ENCODE results near the gene MAGI3.

Gene MAGI3

DNA sequence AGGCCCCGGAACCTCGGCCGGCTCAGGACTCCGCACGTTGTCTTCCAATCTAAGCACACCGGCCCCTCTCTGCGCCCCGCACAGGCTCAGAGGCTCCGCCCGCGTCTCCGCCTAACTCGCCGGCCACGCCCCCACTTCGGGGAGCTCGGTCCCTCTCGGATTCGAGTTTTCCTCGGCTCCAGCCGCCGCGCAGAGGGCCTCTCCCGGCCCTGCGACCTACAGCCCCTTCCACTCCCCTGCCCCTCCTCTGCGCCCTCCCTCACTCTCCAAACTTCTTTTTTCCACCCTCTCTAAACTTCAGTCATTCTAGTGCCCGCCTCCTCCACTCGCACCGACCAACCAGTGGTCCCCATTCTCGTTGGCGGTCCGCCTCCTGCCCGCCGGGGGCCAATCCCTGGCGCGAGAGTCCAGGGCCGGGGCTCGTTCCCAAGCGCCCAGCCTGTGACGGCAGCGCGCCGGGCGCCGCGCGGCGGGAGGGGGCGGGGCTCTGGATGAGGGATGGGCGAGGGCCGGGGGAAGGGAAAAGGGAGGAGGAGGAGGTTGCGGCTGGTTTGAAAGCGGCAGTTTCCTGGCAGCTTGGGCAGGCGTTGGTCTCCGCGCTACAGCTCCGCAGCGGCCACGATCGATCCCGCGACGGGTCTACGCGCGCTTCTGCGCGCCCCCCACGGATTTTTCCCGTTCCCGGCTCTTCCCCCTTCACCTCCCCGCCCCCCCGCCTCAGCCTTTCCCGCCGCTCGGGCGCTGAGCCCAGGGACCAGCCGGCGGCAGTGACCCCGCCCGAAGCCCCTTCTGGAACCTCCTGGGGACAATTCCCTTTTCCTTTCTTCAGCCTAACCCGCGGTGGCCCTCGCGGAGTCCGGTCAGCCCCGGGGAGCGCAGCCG, at the start of gene MAGI3:
TSS of gene MAGI3 (plus strand) at position 563 of the 882 bp plus-strand sequence. CDS start 519 bp downstream, outside the sequence.
- Histone ChIP-seq H3K9me3 (ENCODE audit: control insufficient read depth in 2 of 2, low read length in 2 of 2) (no peaks in the 10 kb centered on the region), H3K36me3 (ENCODE audit: control insufficient read depth in 2 of 2, insufficient read depth in 2 of 2, low read length in 2 of 2) (no peaks in the 10 kb centered on the region), H3K27me3 (ENCODE audit: control insufficient read depth in 1 of 2, insufficient read depth in 2 of 2, low read length in 2 of 2) (no peaks in the 10 kb centered on the region), H3K9ac (ENCODE audit: low read length in 2 of 2) (peak within 1 kb of the TSS; percentile 73 to 87), H3K4me1 (ENCODE audit: control insufficient read depth, insufficient read depth, low read length) (peaks cover 11% of the 10 kb centered on the region), H3K27ac (ENCODE audit: low read length) (peak within 1 kb of the TSS; percentile 73), H3K4me3 (ENCODE audit: low read length in 2 of 2) (peak within 1 kb of the TSS; percentile 91 to 93)

DNA sequence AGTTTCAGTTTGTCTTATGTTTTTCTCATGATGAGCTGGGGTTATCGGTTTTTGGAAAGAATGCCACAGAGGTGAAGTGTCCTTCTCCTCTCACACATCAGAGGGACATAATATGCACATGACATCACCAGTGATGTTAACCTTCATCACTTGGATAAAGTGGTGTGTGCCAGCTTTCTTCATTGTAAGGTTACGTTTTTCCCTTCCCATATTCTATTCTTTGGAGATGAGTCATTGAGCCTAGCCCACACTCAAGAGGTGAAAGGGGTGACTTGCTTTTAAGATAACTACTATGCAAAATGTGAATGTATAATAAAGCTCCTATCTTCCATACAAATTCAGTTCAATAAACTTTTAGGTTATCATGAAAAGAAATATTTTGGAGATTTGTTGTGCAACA, 36.7 kb upstream of the MAGI3 start:
- Histone ChIP-seq H3K36me3 (ENCODE audit: control insufficient read depth in 2 of 2, insufficient read depth in 2 of 2, low read length in 2 of 2) (no peaks in the 10 kb centered on the region), H3K4me1 (ENCODE audit: control insufficient read depth, insufficient read depth, low read length) (no peaks in the 10 kb centered on the region), H3K9ac (ENCODE audit: low read length in 2 of 2) (no peak overlapping the region), H3K27ac (ENCODE audit: low read length) (no peak overlapping the region), H3K27me3 (ENCODE audit: control insufficient read depth in 1 of 2, insufficient read depth in 2 of 2, low read length in 2 of 2) (no peaks in the 10 kb centered on the region), H3K9me3 (ENCODE audit: control insufficient read depth in 2 of 2, low read length in 2 of 2) (no peaks in the 10 kb centered on the region), H3K4me3 (ENCODE audit: low read length in 2 of 2) (no peak overlapping the region)

DNA sequence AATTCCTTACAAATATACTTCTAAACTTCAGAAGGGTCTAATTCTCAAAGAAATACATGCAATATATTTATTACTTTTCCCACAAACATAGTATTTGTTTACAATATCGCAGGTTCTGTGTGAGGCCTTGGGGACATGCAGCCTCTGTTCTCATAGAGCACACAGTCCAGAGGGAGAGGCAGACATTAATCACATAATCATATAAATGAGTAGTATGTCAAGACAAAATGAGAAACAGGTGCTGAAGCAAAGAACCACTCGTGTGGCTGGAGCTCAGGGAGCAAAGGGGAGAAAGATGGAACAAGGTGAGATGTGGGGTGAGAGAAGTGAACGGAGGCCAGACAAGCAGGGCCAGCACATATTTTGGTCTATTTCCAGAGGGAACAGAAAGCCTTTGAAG, 26.4 kb upstream of the MAGI3 start:
- no peak overlapping the region for H3K9ac ChIP-seq (ENCODE audit: low read length in 2 of 2)
- H3K9me3 ChIP-seq (ENCODE audit: control insufficient read depth in 2 of 2, low read length in 2 of 2) = no peaks in the 10 kb centered on the region
- H3K27me3 ChIP-seq (ENCODE audit: control insufficient read depth in 1 of 2, insufficient read depth in 2 of 2, low read length in 2 of 2) = no peaks in the 10 kb centered on the region
- no peaks in the 10 kb centered on the region for H3K4me1 ChIP-seq (ENCODE audit: control insufficient read depth, insufficient read depth, low read length)
- H3K27ac ChIP-seq (ENCODE audit: low read length) = no peak overlapping the region
- no peaks in the 10 kb centered on the region for H3K36me3 ChIP-seq (ENCODE audit: control insufficient read depth in 2 of 2, insufficient read depth in 2 of 2, low read length in 2 of 2)
- no peak overlapping the region for H3K4me3 ChIP-seq (ENCODE audit: low read length in 2 of 2)

DNA sequence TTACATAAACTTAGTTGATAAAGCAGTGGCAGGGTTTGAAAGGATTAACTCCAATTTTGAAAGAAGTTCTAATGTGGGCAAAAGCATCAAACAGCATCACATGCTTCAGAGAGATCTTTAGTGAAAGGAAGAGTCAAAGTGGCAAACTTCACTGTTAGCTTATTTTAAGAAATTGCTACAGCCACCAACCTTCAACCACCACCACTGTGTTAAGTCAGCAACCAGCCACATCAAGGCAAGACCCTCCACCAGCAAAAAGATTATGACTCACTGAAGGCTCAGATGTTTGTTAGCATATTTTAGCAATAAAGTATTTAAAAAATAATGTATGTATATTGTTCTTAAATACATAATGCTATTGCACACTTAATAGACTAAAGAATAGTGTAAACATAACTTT, 21.3 kb upstream of the MAGI3 start:
- H3K9ac ChIP-seq (ENCODE audit: low read length in 2 of 2) = no peak overlapping the region
- no peaks in the 10 kb centered on the region for H3K36me3 ChIP-seq (ENCODE audit: control insufficient read depth in 2 of 2, insufficient read depth in 2 of 2, low read length in 2 of 2)
- H3K4me1 ChIP-seq (ENCODE audit: control insufficient read depth, insufficient read depth, low read length) = no peaks in the 10 kb centered on the region
- H3K27ac ChIP-seq (ENCODE audit: low read length) = no peak overlapping the region
- H3K27me3 ChIP-seq (ENCODE audit: control insufficient read depth in 1 of 2, insufficient read depth in 2 of 2, low read length in 2 of 2) = no peaks in the 10 kb centered on the region
- H3K4me3 ChIP-seq (ENCODE audit: low read length in 2 of 2) = no peak overlapping the region
- no peaks in the 10 kb centered on the region for H3K9me3 ChIP-seq (ENCODE audit: control insufficient read depth in 2 of 2, low read length in 2 of 2)

- no peak overlapping the region for H3K27ac ChIP-seq (ENCODE audit: low read length)
- no peak overlapping the region for H3K4me3 ChIP-seq (ENCODE audit: low read length in 2 of 2)
- no peaks in the 10 kb centered on the region for H3K4me1 ChIP-seq (ENCODE audit: control insufficient read depth, insufficient read depth, low read length)
- no peaks in the 10 kb centered on the region for H3K27me3 ChIP-seq (ENCODE audit: control insufficient read depth in 1 of 2, insufficient read depth in 2 of 2, low read length in 2 of 2)
- H3K9me3 ChIP-seq (ENCODE audit: control insufficient read depth in 2 of 2, low read length in 2 of 2) = no peaks in the 10 kb centered on the region
- H3K36me3 ChIP-seq (ENCODE audit: control insufficient read depth in 2 of 2, insufficient read depth in 2 of 2, low read length in 2 of 2) = no peaks in the 10 kb centered on the region
- no peak overlapping the region for H3K9ac ChIP-seq (ENCODE audit: low read length in 2 of 2)
These were observed 20.6 kb upstream of the MAGI3 start for GRCh38 chr1:113369699-113370098.

DNA sequence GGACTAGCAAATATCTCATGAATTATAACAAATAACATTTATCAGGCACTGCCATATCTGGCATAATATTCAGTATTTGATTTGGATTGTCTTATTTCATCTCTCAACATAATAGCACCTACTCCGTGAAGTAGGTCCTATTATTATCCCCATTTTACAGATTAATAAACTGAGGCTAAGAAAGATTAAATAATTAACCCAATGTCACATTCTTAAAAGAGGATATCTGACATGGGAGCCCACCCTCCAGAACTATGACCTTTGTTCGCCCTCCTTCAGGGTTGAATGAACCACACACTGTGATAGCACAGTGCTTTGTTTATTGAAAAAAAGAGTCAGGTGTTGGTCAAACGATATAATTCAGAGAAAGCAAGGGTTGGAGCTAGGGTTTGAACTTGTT, 19.4 kb upstream of the MAGI3 start:
- H3K9me3 ChIP-seq (ENCODE audit: control insufficient read depth in 2 of 2, low read length in 2 of 2) = no peaks in the 10 kb centered on the region
- no peaks in the 10 kb centered on the region for H3K36me3 ChIP-seq (ENCODE audit: control insufficient read depth in 2 of 2, insufficient read depth in 2 of 2, low read length in 2 of 2)
- no peaks in the 10 kb centered on the region for H3K4me1 ChIP-seq (ENCODE audit: control insufficient read depth, insufficient read depth, low read length)

GRCh38 chr1:113372546-113372945, 17.8 kb upstream of the MAGI3 start:
- no peak overlapping the region for H3K27ac ChIP-seq (ENCODE audit: low read length)
- H3K4me1 ChIP-seq (ENCODE audit: control insufficient read depth, insufficient read depth, low read length) = no peaks in the 10 kb centered on the region
- no peaks in the 10 kb centered on the region for H3K27me3 ChIP-seq (ENCODE audit: control insufficient read depth in 1 of 2, insufficient read depth in 2 of 2, low read length in 2 of 2)
- H3K4me3 ChIP-seq (ENCODE audit: low read length in 2 of 2) = no peak overlapping the region
- H3K36me3 ChIP-seq (ENCODE audit: control insufficient read depth in 2 of 2, insufficient read depth in 2 of 2, low read length in 2 of 2) = no peaks in the 10 kb centered on the region
- H3K9me3 ChIP-seq (ENCODE audit: control insufficient read depth in 2 of 2, low read length in 2 of 2) = no peaks in the 10 kb centered on the region
- no peak overlapping the region for H3K9ac ChIP-seq (ENCODE audit: low read length in 2 of 2)

More for the DNA sequence above, 19.4 kb upstream of the MAGI3 start:
- no peak overlapping the region for H3K9ac ChIP-seq (ENCODE audit: low read length in 2 of 2)
- no peak overlapping the region for H3K27ac ChIP-seq (ENCODE audit: low read length)
- H3K4me3 ChIP-seq (ENCODE audit: low read length in 2 of 2) = no peak overlapping the region
- H3K27me3 ChIP-seq (ENCODE audit: control insufficient read depth in 1 of 2, insufficient read depth in 2 of 2, low read length in 2 of 2) = no peaks in the 10 kb centered on the region

DNA sequence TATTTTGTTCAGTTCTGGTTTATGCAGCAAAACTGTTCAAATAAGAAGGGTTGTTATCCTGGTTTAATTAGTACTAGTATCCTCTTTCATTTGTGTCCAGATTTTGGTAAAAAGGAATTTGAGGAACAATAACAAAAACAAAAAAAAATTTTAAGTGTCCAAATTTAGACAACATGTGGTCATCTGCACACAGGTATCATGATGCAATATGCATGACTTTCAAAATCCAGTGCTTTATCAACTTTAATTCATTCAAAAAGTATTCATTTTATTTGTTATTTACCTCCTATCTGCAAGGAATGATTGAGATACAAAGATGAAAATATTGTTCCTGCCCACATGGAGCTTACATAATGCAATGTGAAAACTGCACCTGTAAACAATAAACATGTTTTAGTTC, 16.7 kb upstream of the MAGI3 start:
- Histone ChIP-seq H3K27ac (ENCODE audit: low read length) (no peak overlapping the region), H3K9ac (ENCODE audit: low read length in 2 of 2) (no peak overlapping the region), H3K9me3 (ENCODE audit: control insufficient read depth in 2 of 2, low read length in 2 of 2) (no peaks in the 10 kb centered on the region), H3K36me3 (ENCODE audit: control insufficient read depth in 2 of 2, insufficient read depth in 2 of 2, low read length in 2 of 2) (no peaks in the 10 kb centered on the region), H3K27me3 (ENCODE audit: control insufficient read depth in 1 of 2, insufficient read depth in 2 of 2, low read length in 2 of 2) (no peaks in the 10 kb centered on the region), H3K4me3 (ENCODE audit: low read length in 2 of 2) (no peak overlapping the region), H3K4me1 (ENCODE audit: control insufficient read depth, insufficient read depth, low read length) (no peaks in the 10 kb centered on the region)

DNA sequence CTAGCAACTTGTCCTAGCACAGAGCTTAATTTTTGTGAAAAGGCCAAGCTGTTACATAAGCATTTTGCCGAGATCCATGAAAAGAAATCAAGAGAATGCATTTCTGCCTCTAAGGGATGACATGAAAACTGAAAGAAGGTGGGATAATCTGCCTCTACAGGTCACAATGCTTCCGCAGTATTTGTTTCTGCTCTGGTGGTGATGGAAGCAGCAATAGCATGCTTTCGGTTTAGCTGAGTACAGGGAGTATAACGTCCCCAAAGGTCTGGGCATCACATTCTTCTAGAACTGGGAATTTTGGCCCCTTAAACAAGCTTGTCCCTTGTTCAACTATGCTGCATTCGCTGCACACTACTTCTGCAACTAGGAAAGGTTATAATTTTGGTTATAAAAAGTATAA, 14.4 kb upstream of the MAGI3 start:
- Histone ChIP-seq H3K27me3 (ENCODE audit: control insufficient read depth in 1 of 2, insufficient read depth in 2 of 2, low read length in 2 of 2) (no peaks in the 10 kb centered on the region), H3K27ac (ENCODE audit: low read length) (no peak overlapping the region), H3K36me3 (ENCODE audit: control insufficient read depth in 2 of 2, insufficient read depth in 2 of 2, low read length in 2 of 2) (no peaks in the 10 kb centered on the region), H3K9me3 (ENCODE audit: control insufficient read depth in 2 of 2, low read length in 2 of 2) (no peaks in the 10 kb centered on the region), H3K4me3 (ENCODE audit: low read length in 2 of 2) (peak overlapping the region in 1 of 2 donors; percentile 59), H3K9ac (ENCODE audit: low read length in 2 of 2) (peak overlapping the region in 1 of 2 donors; percentile 22), H3K4me1 (ENCODE audit: control insufficient read depth, insufficient read depth, low read length) (no peaks in the 10 kb centered on the region)

DNA sequence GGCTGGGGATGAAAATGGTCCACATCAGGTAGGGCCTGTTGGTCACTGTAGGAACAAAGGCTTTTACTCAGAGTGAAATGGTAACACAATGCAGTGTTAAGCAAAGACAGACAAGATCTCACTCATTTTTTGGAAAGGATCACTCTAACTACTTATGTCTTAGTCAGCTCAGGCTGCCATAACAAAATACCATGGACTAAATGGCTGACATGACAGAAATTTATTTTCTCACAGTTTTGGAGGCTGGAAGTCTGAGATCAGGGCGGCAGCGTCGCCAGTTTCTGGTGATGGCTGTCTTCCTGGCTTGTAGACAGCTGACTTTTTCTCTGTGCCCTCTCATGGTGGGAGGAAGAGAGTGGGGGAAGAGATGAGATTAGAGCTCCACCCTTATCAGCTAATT, 10.2 kb upstream of the MAGI3 start:
- H3K27me3 ChIP-seq (ENCODE audit: control insufficient read depth in 1 of 2, insufficient read depth in 2 of 2, low read length in 2 of 2) = no peaks in the 10 kb centered on the region
- no peak overlapping the region for H3K27ac ChIP-seq (ENCODE audit: low read length)
- H3K4me1 ChIP-seq (ENCODE audit: control insufficient read depth, insufficient read depth, low read length) = no peaks in the 10 kb centered on the region
- no peak overlapping the region for H3K4me3 ChIP-seq (ENCODE audit: low read length in 2 of 2)
- no peaks in the 10 kb centered on the region for H3K9me3 ChIP-seq (ENCODE audit: control insufficient read depth in 2 of 2, low read length in 2 of 2)
- H3K36me3 ChIP-seq (ENCODE audit: control insufficient read depth in 2 of 2, insufficient read depth in 2 of 2, low read length in 2 of 2) = no peaks in the 10 kb centered on the region
- no peak overlapping the region for H3K9ac ChIP-seq (ENCODE audit: low read length in 2 of 2)

DNA sequence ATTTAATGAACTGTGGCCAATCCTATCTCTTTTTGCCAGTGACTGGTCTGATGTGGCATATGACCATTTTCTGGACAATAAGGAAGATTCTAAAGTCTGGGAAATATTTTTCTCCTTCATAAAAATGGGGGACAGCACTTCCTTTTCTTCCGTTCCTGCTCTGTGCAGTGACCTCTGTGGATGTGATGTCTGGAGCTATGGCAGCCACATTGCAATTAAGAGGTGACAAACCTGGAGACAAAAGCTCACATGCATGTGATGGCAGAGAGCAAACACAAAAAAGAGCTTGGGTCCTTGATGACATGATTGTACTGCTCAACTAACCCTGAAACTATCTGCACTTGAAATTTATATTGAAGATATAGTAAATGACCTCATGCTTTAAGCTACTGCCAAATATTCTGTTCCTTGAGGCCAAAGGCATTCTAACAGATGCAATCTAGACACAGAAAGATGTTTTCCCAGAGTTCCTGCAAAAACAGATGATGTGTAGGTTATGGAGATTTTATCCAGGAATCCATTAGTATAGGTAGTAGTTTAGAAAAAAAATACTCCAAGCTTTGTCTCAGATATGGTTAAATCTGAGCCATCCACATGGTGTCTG, 2.2 kb upstream of the MAGI3 start:
- Histone ChIP-seq H3K4me3 (ENCODE audit: low read length in 2 of 2) (no peak overlapping the region), H3K27me3 (ENCODE audit: control insufficient read depth in 1 of 2, insufficient read depth in 2 of 2, low read length in 2 of 2) (no peaks in the 10 kb centered on the region), H3K36me3 (ENCODE audit: control insufficient read depth in 2 of 2, insufficient read depth in 2 of 2, low read length in 2 of 2) (no peaks in the 10 kb centered on the region), H3K9me3 (ENCODE audit: control insufficient read depth in 2 of 2, low read length in 2 of 2) (no peaks in the 10 kb centered on the region), H3K4me1 (ENCODE audit: control insufficient read depth, insufficient read depth, low read length) (peaks cover 11% of the 10 kb centered on the region), H3K27ac (ENCODE audit: low read length) (no peak overlapping the region), H3K9ac (ENCODE audit: low read length in 2 of 2) (no peak overlapping the region)

Data from stomach smooth muscle (tissue), 2 donors.